Measurements from ENCODE around the gene YIPF1. TPM values are rescaled to one million over a fixed set of nuclear protein-coding genes. Genes with fewer than 3 reads are reported as not detected.

Gene YIPF1
- total and polyA plus RNA-seq, 10 of the 15 experiments (the other 5 are each of a cell fraction or from before 2014, with no cell fraction given): 13.0 to 36.0 (median 20.3) TPM

DNA sequence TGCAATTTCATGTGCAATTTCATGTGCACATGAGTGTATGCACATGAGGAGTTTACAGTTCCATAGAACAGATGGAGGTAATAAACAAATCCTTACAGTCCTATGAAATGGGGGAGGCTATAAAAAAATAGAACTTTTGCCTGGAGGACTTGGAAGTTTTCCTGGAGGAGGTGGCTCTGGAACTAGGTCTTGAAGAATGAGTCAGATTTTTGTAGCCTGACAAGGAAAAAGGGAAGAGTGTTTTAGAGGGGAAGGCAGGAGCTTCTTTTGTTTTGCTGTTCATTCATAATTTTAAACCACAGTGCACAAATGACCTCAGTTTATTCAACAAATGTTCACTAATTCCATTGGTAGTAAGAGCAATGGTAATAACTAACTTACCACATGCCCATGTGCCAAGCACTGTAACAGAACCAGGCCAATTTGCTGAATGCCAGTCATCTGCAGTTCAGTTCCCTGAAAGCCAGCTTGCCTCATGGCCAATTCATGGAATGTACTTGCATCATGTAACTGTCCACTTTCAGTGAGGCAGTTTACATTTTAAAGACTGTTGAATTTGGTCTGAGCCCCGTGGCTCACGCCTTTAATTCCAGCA is 7.1 kb upstream of the YIPF1 start:
- in situ Hi-C loops (cut with MboI) (no loop called here), intact Hi-C loops (cut with micrococcal nuclease; ENCODE audit: unreplicated experiment) (no loop called here)
- Histone ChIP-seq H3K36me3 (ENCODE audit: control insufficient read depth in 2 of 2, insufficient read depth in 2 of 2, low read length in 1 of 2) (no peaks in the 10 kb centered on the region), H3K27me3 (replicated peaks in 1 of 2; ENCODE audit: control insufficient read depth in 2 of 2, insufficient read depth in 2 of 2, low read length in 1 of 2) (no peaks in the 10 kb centered on the region), H3K27ac (ENCODE audit: control insufficient read depth, insufficient read depth) (no peak overlapping the region), H3K4me1 (ENCODE audit: control insufficient read depth, insufficient read depth, low read length) (no peaks in the 10 kb centered on the region), H3K79me2 (ENCODE audit: control insufficient read depth, insufficient read depth, low read length) (no peaks in the 10 kb centered on the region), H3K4me2 (ENCODE audit: control insufficient read depth, insufficient read depth) (no peak overlapping the region), H3K9me3 (replicated peaks; ENCODE audit: control insufficient read depth, insufficient read depth, low read length) (no peaks in the 10 kb centered on the region), H4K20me1 (ENCODE audit: control insufficient read depth, insufficient read depth) (no peaks in the 10 kb centered on the region), H3K4me3 (no peak overlapping the region), H2AFZ (ENCODE audit: control insufficient read depth, low read depth, low read length) (no peak overlapping the region), H3K9ac (ENCODE audit: control insufficient read depth, insufficient read depth, low read length) (no peak overlapping the region)
- BruUV-seq (replicated peaks): no TSS peak
- TF ChIP-seq HDAC2 (IDR thresholded peaks at IDR 0.05) (no peak), ZNF217 (IDR thresholded peaks at IDR 0.05) (no peak), POLR2AphosphoS5 (IDR thresholded peaks at IDR 0.05; ENCODE audit: low read length) (no peak), NR2C1 (IDR thresholded peaks at IDR 0.05) (no peak), BRCA1 (IDR thresholded peaks at IDR 0.05; ENCODE audit: low read depth, low read length) (no peak), KLF5 (IDR thresholded peaks at IDR 0.05; ENCODE audit: partially characterized antibody) (no peak), RB1 (IDR thresholded peaks at IDR 0.05; ENCODE audit: borderline replicate concordance) (no peak)
- TF ChIP-seq, protein P1, sequence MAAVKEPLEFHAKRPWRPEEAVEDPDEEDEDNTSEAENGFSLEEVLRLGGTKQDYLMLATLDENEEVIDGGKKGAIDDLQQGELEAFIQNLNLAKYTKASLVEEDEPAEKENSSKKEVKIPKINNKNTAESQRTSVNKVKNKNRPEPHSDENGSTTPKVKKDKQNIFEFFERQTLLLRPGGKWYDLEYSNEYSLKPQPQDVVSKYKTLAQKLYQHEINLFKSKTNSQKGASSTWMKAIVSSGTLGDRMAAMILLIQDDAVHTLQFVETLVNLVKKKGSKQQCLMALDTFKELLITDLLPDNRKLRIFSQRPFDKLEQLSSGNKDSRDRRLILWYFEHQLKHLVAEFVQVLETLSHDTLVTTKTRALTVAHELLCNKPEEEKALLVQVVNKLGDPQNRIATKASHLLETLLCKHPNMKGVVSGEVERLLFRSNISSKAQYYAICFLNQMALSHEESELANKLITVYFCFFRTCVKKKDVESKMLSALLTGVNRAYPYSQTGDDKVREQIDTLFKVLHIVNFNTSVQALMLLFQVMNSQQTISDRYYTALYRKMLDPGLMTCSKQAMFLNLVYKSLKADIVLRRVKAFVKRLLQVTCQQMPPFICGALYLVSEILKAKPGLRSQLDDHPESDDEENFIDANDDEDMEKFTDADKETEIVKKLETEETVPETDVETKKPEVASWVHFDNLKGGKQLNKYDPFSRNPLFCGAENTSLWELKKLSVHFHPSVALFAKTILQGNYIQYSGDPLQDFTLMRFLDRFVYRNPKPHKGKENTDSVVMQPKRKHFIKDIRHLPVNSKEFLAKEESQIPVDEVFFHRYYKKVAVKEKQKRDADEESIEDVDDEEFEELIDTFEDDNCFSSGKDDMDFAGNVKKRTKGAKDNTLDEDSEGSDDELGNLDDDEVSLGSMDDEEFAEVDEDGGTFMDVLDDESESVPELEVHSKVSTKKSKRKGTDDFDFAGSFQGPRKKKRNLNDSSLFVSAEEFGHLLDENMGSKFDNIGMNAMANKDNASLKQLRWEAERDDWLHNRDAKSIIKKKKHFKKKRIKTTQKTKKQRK (IDR thresholded peaks at IDR 0.05; ENCODE audit: low read depth, low read length): no peak
- TF ChIP-seq, protein P2, sequence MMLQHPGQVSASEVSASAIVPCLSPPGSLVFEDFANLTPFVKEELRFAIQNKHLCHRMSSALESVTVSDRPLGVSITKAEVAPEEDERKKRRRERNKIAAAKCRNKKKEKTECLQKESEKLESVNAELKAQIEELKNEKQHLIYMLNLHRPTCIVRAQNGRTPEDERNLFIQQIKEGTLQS (IDR thresholded peaks at IDR 0.05; ENCODE audit: borderline replicate concordance, extremely low read depth, low read depth, low read length): no peak
- TF ChIP-seq, protein P3, sequence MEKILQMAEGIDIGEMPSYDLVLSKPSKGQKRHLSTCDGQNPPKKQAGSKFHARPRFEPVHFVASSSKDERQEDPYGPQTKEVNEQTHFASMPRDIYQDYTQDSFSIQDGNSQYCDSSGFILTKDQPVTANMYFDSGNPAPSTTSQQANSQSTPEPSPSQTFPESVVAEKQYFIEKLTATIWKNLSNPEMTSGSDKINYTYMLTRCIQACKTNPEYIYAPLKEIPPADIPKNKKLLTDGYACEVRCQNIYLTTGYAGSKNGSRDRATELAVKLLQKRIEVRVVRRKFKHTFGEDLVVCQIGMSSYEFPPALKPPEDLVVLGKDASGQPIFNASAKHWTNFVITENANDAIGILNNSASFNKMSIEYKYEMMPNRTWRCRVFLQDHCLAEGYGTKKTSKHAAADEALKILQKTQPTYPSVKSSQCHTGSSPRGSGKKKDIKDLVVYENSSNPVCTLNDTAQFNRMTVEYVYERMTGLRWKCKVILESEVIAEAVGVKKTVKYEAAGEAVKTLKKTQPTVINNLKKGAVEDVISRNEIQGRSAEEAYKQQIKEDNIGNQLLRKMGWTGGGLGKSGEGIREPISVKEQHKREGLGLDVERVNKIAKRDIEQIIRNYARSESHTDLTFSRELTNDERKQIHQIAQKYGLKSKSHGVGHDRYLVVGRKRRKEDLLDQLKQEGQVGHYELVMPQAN (conservative IDR thresholded peaks at IDR 0.05): no peak
- POLR2A ChIA-PET: no interaction called here
- SMC1A ChIA-PET (ENCODE audit: uncharacterized antibody, unreplicated experiment): no interaction called here
- WGBS (ENCODE audit: insufficient coverage, insufficient replicate concordance, low lambda C conversion rate, missing lambda C conversion rate): 100% methylated on average over 2 of the region's 2 CpGs
- ATAC-seq: no peak
- DNase-seq (ENCODE audit: low read depth, low spot score): no peak
- FAIRE-seq: no peak
- RAD21 ChIA-PET (ENCODE audit: unreplicated experiment): no interaction called here
- CTCF ChIA-PET: no interaction called here
